ENCODE results near the gene TRMT1.

DNA sequence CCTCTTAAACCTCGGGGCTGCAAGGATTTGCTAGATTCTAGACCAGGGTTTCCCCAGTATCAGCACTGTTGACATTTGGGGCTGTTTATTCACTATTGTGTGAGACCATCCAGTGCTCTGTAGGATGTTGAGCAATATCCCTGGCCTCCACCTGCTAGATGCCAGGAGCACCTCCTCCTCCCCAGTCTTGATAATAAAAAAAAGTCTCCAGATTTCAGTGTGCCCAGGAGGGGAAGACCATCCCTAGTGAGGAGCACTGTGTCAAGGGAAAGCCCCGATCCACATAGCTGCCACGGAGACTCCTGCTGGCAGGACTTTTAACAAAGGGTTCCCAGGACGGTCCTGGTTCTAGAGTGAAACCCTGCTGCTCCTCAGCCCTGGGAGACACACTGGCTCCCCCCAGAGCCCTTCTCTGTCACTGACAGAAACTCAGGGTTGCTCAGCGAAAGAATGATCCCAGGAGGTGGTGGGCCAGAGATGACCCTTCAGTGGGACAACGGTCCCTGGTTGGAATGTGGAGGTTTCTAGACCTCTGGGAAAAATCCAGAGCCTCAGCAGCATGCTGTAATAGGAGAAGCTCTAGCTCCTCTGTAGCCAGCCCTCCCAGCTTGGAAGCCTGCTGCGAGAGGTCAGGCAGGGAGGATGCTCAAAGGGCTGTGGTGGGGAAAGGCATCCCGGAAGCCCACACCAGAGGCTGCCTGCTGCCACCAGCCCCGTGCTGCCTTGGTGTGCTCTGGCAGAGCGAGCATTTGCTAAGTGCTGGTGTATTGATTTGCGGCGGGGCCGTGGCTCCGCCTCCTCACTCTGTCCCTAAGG, 34.1 kb downstream of the TRMT1 start:
- TF ChIP-seq, protein P1, sequence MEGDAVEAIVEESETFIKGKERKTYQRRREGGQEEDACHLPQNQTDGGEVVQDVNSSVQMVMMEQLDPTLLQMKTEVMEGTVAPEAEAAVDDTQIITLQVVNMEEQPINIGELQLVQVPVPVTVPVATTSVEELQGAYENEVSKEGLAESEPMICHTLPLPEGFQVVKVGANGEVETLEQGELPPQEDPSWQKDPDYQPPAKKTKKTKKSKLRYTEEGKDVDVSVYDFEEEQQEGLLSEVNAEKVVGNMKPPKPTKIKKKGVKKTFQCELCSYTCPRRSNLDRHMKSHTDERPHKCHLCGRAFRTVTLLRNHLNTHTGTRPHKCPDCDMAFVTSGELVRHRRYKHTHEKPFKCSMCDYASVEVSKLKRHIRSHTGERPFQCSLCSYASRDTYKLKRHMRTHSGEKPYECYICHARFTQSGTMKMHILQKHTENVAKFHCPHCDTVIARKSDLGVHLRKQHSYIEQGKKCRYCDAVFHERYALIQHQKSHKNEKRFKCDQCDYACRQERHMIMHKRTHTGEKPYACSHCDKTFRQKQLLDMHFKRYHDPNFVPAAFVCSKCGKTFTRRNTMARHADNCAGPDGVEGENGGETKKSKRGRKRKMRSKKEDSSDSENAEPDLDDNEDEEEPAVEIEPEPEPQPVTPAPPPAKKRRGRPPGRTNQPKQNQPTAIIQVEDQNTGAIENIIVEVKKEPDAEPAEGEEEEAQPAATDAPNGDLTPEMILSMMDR (IDR thresholded peaks at IDR 0.05; ENCODE audit: low read length) = peak; percentile 30; the same call in 1 of the 2 replicates
- no peak for TF ChIP-seq EZH2 (IDR thresholded peaks at IDR 0.05; ENCODE audit: borderline replicate concordance, low read length)
